Neutrophil (primary cell): ENCODE data around the gene TALDO1.

ENCODE experiments used
- H3K27ac ChIP-seq: fragments of 200-600 bp; sonication (generic); 2 replicates; pipeline ENCODE4 v1.5.1; 2016; ENCODE audit warnings: mild to moderate bottlenecking, moderate library complexity
- H3K27me3 ChIP-seq: fragments of 200-600 bp; sonication (generic); 2 replicates; pipeline ENCODE4 v1.6.0; 2016; ENCODE audit warnings: mild to moderate bottlenecking
- H3K36me3 ChIP-seq: fragments of 200-600 bp; sonication (generic); 2 replicates; pipeline ENCODE4 v1.5.1; 2017
- H3K4me1 ChIP-seq, 2 experiments: fragments of 200-600 bp in 1 of 2; sonication (generic) in 1 of 2; 1 replicate in 1 of 2; 2 replicates in 1 of 2; pipeline versions ENCODE4 v1.5.1 to v1.6.1; 2013 to 2016; ENCODE audit warnings: low read depth in 1 of 2, low read length in 1 of 2, mild to moderate bottlenecking in 1 of 2, moderate library complexity in 1 of 2; ENCODE audit not compliant: control insufficient read depth in 1 of 2, insufficient read depth in 1 of 2
- H3K4me3 ChIP-seq, 2 experiments: fragments of 200-600 bp in 1 of 2; sonication (generic) in 1 of 2; 1 replicate in 1 of 2; 2 replicates in 1 of 2; pipeline ENCODE4 v1.5.1; 2013 to 2016; ENCODE audit warnings: low read depth in 1 of 2, low read length in 1 of 2, mild to moderate bottlenecking in 1 of 2, moderate library complexity in 1 of 2
- H3K9me3 ChIP-seq: fragments of 200-600 bp; sonication (generic); 2 replicates; pipeline ENCODE4 v1.5.1; 2016
- CTCF ChIP-seq: fragments of 200-600 bp; sonication (generic); IDR thresholded peaks from 2 replicates; pipeline ENCODE4 v1.5.1; 2016; ENCODE audit warnings: antibody characterized with exemption

TALDO1 gene

DNA sequence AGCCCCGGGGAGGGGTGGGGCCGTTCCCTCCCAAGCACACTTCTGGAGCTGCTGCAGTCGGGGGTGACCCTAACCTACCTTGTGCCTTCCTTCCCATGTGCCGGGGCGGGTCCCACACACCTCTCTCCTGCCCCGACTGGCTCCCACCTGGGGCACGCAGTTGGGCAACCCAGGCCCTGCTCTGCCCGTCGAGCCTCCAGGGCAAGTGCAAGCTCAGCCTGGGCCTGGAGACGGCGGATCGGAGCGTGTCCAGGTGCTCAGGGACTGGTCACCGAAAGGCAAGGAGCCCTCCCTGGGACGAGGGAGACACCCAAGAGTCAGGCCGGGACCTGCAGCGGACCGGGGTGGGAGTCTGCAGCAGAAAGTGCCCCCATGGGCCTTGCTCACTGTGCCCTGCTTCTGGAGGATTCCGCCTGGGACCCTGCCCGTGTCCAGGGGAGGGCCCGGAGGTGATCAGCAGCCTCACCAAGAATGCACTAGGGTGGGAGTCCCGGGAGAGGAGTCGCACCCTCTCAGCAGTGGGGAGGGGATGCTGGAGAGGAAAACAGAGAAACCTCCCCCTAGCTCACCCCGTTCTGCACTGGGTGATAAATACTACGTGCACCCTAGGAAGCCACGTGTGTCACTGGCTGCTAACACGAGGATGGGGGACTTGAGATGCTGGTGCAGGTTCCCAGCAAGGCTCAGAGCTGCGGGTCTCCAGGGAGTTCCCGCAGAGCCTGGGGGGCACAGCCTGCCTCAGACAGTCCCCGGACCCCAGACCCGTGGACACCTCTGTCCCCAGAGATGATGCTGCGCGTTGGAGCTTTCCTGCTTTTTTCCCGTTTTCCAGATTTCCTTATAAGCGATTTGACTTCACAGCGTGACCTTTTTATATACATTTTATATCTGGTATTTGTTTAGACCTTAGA, 35.3 kb downstream of the TALDO1 start:
- Histone ChIP-seq H3K4me1 (peaks cover 11 to 13% of the 10 kb centered on the region in 2 experiments), H3K36me3 (no peaks in the 10 kb centered on the region)
- TF ChIP-seq CTCF: no peak

GRCh38 chr11:783581-784015, 36.3 kb downstream of the TALDO1 start:
- peaks cover under 1 to 4% of the 10 kb centered on the region in 2 experiments for H3K4me1 ChIP-seq
- H3K27me3 ChIP-seq: peaks cover 12% of the 10 kb centered on the region
- H3K9me3 ChIP-seq: no peaks in the 10 kb centered on the region
- H3K27ac ChIP-seq: no peak overlapping the region
- no peaks in the 10 kb centered on the region for H3K36me3 ChIP-seq
- H3K4me3 ChIP-seq: no peak overlapping the region
- TF ChIP-seq CTCF: no peak

More for the DNA sequence above, 35.3 kb downstream of the TALDO1 start:
- Histone ChIP-seq H3K4me3 (no peak overlapping the region), H3K9me3 (no peaks in the 10 kb centered on the region), H3K27ac (no peak overlapping the region), H3K27me3 (peaks cover under 1% of the 10 kb centered on the region)

GRCh38 chr11:786235-787083, 39.2 kb downstream of the TALDO1 start:
- no peak overlapping the region for H3K4me3 ChIP-seq
- TF ChIP-seq CTCF: no peak
- H3K36me3 ChIP-seq: peaks cover 2% of the 10 kb centered on the region
- H3K9me3 ChIP-seq: no peaks in the 10 kb centered on the region
- H3K4me1 ChIP-seq: peaks cover 0 to 2% of the 10 kb centered on the region in 2 experiments
- H3K27me3 ChIP-seq: peaks cover 39% of the 10 kb centered on the region
- no peak overlapping the region for H3K27ac ChIP-seq

DNA sequence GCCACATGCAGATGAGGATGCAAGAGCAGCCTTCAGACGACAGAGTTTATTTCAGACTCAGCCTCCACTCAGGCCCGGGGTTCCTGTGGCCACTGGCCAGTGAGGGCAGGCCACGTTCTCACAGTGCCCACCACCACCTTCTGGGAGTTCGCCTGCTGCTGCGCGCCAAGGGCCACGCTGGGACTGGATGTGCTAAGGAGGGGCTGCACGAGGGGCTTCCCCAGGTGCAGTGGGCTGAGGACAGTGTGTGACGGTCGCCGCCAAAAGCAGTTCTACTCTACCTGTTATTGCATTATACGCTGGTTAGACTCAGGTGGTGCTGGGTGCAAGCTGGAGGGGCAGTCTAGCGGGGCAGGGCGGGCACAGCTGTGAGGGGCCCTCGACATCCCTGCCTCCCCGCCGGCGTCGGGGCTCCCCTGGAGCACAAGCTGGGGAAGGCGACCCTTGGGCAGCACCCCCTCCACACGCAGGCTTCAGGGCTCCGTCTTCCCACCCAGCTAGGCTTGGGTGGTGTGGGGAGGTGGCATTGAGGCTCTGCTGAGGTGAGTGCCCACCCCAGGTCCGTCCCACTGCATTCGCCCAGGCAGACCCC, 39.9 kb downstream of the TALDO1 start:
- Histone ChIP-seq H3K36me3 (peaks cover 7% of the 10 kb centered on the region), H3K27me3 (peaks cover 39% of the 10 kb centered on the region), H3K27ac (no peak overlapping the region), H3K4me1 (peaks cover 0 to 2% of the 10 kb centered on the region in 2 experiments), H3K4me3 (no peak overlapping the region), H3K9me3 (no peaks in the 10 kb centered on the region)
- TF ChIP-seq CTCF: no peak

GRCh38 chr11:788009-788640, 40.9 kb downstream of the TALDO1 start:
- peaks cover 39% of the 10 kb centered on the region for H3K27me3 ChIP-seq
- H3K4me3 ChIP-seq: no peak overlapping the region
- no peaks in the 10 kb centered on the region for H3K9me3 ChIP-seq
- H3K27ac ChIP-seq: no peak overlapping the region
- TF ChIP-seq CTCF: no peak
- peaks cover 0 to 2% of the 10 kb centered on the region in 2 experiments for H3K4me1 ChIP-seq
- H3K36me3 ChIP-seq: peaks cover 7% of the 10 kb centered on the region
